ENCODE results near the gene ANO2.
"Not testable (repeated sequence)": the region's sequence is repeated elsewhere in the genome, so short reads cannot be mapped to it uniquely, and the experiment has no call there.

Gene ANO2

GRCh38 chr12:5884285-5884684 lies 60.8 kb downstream of the ANO2 start:
- no peak for DNase-seq

DNA sequence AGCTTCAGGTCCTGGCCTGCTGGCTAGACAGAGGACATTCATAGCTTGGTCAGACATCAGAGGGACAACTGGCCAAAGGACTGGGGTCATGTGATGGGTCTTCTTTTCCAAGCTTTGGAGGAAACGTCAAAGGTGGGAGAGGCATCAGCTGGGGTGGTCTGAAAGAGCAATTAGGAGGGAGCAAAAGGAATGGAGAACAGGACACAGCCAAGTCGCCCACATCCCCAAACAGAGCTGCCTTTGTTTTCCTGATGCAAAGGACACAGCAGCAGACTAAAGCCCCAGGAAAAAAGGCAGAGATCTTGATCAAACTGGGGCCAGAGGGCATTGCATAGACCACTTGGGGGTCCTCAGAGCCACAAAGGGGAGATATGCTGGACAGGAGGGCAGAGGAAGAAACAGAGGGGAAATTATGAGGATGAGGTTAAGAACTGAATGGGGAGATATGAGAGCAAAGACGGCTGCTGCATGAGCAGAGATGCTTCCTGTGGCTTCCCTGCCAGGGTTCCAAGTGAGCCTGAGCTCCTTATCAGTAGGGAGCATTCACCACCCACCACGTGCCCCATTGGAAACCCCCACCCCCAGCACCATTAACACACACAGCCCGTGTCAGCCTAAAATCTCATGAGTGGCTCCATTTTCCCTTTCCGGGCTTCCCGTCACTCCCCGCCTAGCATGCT lies 62.4 kb downstream of the ANO2 start:
- DNase-seq: no peak

DNA sequence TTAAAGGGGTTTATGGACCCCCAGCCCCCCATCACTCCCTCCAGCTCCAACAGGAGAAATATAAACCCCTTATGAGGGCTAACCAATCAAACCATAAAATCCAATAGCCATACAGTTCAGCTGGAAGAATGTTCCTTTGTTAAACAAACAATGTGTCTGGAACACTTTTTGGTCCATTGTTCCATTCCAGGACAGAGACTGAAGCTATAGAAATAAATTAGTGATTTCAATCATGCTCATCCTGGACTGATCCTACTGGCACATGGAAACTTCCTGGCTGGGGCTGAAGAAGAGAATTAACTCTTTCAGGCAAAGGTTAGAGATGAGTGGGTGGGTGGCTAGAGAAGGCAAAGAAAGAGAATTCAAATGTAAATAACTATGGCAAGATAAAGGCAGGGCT lies 63.4 kb downstream of the ANO2 start:
- DNase-seq: no peak

DNA sequence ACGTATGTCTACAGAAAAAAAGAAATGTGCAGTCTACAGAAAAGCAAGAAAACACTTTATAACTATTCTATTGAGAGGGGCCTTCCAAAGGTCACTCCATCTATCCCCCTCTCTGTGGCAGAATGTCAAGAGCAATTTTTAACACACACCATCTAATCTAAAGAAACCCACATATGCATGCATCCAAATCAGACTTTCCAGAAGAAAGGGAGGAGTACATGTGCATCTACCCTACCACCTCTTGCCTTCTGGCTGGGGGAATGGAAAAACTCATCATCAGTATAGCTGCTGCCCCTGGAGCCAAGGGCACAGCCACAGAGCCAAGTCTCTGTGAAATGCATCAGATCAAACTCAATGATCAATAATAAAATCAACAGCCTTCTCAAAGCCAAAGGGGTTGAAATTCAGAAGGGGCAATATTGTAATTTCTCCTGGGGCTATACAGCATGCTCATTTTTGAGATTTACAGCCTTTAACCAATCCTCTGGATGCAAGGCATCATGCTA lies 63.9 kb downstream of the ANO2 start:
- DNase-seq: no peak

DNA sequence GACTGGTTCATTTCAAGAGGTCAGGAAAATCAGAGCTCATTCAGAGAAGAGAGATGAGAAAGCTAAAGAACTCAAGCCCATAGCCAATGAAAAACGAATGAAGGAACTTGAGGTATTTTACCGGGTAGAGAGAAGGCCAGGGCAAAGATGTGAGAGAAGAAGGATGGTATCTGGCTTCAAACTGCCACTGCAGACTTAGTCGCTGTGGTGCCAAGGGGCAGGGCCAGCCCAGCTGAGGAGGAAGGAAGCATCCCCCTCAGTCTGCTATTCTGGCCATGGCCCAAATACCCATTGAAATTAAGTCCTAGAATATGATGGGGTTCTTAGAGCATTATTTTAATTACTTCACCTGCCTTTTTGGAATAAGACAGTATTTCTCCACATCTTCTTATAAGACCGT lies 69.2 kb downstream of the ANO2 start:
- DNase-seq: no peak

DNA sequence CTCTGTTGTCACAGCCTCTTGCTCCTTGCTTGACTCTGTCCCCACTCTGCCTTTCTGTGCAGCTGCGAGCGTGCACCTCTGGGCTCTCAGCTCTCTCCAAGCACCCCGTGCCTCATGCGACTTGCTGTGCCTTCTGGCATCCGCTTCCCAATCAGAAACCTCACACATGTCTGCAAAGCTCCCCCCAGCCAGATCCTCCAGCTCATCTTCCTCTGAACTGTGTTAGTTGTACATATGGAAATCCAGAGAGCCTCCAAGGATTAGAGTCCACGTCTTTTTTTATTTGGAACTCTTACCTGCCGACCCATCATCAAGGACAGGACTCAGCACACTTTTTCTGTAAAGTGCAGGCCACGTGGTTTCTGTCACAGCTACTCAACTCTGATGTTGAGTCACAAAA lies 70.5 kb downstream of the ANO2 start:
- DNase-seq: no peak

DNA sequence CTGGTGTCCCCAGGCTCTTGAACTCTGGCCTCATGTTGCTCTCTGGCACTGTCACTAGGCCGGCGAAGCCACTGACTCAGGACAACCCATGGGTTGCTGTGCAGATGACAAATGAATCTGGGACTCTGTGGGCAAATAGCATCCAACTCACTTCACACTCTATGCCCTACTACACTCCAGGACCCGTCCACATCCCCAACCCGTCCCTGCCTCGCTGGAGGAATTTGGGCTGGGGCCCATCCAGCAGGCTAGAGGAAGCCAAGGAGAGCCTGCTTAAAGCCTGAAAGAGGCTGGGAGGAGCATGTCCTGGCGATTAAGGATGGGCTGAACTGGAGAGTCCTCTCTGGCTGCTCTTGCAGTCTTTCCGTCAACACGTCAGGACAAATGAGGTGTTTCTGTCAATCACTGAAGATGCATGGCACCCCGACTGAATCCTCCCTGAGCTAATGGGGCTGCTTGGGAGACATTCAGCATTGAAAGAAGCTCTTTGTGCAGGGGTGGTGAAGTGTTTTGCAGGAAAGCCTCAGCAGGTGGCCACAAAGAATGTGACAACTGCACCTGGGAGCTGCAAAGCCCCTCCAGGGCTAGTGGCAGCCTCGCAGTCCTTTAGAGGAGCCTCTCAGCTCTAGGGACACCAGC lies 71.7 kb downstream of the ANO2 start:
- DNase-seq: no peak

GRCh38 chr12:5872745-5873144 lies 72.3 kb downstream of the ANO2 start:
- DNase-seq: no peak

DNA sequence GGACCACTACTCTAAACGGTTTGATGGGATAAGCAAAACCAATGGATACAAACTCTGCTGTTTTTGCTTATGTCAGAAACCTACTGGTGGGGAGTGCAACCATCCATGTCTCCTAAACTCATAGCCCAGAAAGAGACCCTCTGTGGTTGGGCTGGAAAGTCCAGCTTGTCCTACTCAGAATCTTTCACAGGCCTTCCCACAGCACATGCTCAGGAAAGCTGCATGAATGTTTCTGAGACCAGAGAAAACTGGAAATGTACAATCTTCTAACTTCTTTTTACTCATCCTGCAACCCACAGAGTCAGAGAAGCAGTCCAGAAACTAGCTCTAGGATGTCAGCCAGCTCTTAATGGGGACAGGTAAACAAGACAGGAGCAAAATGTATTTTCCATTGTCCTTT lies 73.3 kb downstream of the ANO2 start:
- DNase-seq: no peak

GRCh38 chr12:5870183-5870582 lies 74.9 kb downstream of the ANO2 start:
- no peak for DNase-seq

DNA sequence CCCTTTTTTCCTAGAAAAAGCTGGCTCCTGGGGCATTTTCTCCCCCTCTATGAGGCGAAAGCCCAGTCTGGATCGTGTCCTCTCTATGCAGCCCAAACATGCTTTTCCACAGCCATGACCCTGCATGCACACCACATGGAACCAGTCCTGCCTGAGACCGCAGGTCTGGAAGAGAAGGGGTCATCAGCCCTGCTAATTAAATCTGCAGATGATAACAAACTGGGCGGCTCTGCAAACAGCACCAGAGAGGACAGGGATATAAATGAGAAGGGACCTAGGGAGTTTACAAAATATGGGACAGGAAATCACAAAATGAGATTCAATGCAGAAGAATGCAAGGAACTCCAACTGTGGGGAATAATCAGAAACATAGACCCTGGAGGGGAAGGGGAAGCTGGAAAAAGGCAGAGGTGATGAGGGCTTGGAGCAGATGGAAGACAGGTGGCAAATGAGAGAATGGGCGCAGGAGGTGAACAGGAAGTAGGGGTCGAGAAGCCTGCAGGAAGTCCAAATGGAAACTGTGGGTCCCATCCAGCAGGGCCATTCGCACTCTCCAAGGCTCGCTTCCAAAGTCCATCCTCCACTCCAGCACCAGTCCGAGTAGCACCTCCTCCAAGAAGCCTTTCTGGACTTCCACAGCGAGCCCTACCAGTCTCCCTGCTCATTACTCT lies 76.3 kb downstream of the ANO2 start:
- no peak for DNase-seq

- DNase-seq: no peak
Observed at GRCh38 chr12:5865397-5865796, 79.7 kb downstream of the ANO2 start.

DNA sequence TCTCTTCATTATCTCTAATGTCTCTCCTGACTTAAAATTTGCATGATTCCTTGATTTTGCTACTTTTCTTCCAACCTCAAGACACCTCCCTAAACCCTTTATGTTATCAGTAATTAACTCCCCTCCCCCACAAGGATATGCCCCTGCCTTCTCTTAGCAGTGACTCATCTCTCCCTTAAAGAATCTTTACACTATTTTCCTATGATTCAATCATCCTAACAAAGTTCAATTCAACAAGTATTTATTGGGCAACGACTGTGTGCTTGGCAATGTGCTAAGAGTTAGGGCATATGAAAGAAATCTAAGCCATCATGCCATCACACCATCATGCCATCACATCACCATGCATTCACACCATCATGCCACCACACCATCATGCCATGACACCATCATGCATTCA lies 80.1 kb downstream of the ANO2 start:
- DNase-seq: no peak

- DNase-seq: no peak
Observed at GRCh38 chr12:5864301-5864700, 80.8 kb downstream of the ANO2 start.

GRCh38 chr12:5861416-5861815 lies 83.6 kb downstream of the ANO2 start:
- no peak for DNase-seq

GRCh38 chr12:5856692-5857091 lies 88.4 kb downstream of the ANO2 start:
- DNase-seq: no peak

GRCh38 chr12:5846950-5847349 lies 98.1 kb downstream of the ANO2 start:
- DNase-seq: no peak

DNA sequence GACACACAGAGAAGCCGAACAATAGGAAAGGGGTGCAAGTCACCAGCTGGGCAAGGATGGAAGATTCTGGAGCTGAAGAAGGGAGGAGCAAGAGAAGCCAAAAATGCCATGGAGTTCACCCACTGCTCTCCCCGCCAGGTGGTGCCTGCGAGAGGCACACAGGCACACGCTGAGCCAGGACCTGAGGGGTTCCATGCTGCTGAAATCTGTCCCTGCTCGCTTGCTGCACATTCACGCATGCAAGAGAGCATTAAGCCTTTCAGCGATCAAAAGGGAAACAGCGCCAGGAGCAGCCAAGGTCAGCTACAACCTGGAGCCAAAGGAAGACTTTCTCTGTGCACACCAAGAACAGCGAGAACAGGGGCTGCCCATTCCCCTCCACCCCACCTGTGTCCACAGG lies 104.1 kb downstream of the ANO2 start:
- no peak for DNase-seq

GRCh38 chr12:5830111-5830510 lies 114.9 kb downstream of the ANO2 start:
- no peak for DNase-seq

GRCh38 chr12:5827591-5827990 lies 117.5 kb downstream of the ANO2 start:
- no peak for DNase-seq

GRCh38 chr12:5825761-5826160 lies 119.3 kb downstream of the ANO2 start:
- not testable (repeated sequence) for DNase-seq

DNA sequence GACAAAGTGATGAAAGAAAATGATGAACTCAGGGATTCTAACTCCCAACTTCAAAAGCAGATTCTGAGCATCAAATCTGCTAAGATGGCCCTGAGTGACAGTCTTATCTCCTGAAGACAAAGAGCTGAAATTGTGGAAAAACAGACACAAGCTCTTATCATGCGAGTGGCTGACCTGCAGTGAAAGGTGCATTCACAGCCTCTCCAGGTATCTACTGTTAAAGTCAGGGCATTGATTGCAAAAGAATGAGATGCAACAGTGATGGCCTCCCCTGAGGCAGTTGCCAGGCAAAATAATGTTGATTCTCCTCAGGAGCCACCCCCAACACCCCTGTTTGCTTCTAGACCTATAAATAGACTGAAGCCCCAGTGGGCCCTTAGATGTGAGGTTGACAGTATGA lies 126.2 kb downstream of the ANO2 start:
- not testable (repeated sequence) for DNase-seq

DNA sequence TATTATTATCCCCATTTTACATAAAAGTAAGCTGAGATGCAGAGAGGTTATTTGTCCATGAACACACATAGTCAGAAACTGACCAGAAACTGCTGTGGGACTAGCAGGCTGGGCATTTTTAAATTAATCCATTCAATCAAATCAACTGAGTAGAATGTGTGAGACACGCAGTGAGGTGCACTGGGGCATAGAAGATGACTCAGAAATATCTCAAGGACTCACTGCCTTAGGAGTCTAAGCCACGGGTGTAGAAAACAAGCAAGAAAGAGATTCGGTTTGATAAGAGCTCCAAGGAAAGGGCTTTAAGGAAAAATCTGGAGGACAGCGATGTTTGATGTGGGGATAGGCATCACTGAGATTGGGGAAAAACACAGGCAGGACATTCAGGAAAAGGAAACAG lies 127.8 kb downstream of the ANO2 start:
- DNase-seq: no peak

DNA sequence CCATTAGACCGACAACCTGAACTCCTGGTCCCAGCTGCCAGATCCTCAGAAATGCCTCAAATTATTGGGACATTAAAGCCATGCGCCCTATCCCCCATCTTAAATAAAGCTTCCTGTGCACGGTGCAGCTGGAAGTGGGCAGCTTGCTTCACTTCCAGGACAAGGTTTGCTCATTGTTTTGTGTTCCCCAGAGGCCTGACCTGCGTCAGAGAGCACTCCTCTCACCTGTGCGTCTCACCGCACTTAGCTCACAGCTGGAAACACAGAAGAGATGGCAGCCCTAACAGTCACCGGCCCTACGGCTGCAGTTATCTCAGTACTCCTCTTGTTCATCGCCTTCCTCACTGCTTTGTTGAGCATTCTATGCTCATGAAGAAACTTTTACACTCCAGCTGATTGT lies 135.5 kb downstream of the ANO2 start:
- DNase-seq: no peak
